ENCODE measurements around the gene UCN2. TPM values are rescaled to one million over a fixed set of nuclear protein-coding genes. Genes with fewer than 3 reads are reported as not detected.

UCN2 gene, protein sequence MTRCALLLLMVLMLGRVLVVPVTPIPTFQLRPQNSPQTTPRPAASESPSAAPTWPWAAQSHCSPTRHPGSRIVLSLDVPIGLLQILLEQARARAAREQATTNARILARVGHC
- 1 to 10 TPM in 1 of 10 donors, under 1 TPM in 3, not detected in 6; 0.16 to 1.1 (median 0.49) TPM for polyA plus RNA-seq (ENCODE audit: insufficient read length in 10 of 10)
- long read RNA-seq, donor 1 = 0 reads
- long read RNA-seq, donor 2 = 0 reads
- long read RNA-seq, donor 3 = 0 reads
- long read RNA-seq, donor 4 = 0 reads
- long read RNA-seq, donor 5 = 0 reads
- long read RNA-seq, donor 6 = 0 reads
- long read RNA-seq, donor 7 = 0 reads
- long read RNA-seq, donor 8 = 0 reads
- long read RNA-seq, donor 9 = 0 reads

DNA sequence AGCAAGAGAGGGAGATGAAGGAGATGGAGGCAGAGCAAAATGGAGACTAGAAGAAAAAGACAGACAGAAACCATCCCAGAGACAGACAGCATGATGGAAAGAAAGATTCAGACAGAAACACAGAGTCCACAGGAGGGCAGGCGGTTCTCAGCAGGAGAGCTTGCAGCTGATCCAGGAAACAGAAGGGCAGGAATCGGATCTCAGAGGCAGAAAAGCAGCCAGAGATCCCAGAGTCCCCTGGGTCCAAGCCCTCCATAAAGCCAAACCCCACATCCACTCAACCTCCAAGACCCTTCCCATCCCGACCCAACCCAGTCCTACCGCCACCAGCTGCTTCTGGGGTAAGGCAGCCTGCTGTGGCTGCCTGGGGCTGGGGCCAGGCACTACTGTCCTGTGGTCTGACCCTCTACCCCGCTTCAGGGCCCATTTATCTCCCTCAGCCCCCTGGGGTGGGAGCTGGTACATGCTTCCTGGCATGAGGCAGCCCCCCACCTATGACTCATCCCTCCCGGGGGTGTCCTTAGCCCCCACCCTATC, at the start of gene UCN2:
Gene UCN2, minus strand, starts transcription at position 400 of the 537 bp plus-strand sequence. CDS start 657 bp downstream, outside the sequence.
- DNase-seq = peak in 1 of 3 donors; percentile 44

DNA sequence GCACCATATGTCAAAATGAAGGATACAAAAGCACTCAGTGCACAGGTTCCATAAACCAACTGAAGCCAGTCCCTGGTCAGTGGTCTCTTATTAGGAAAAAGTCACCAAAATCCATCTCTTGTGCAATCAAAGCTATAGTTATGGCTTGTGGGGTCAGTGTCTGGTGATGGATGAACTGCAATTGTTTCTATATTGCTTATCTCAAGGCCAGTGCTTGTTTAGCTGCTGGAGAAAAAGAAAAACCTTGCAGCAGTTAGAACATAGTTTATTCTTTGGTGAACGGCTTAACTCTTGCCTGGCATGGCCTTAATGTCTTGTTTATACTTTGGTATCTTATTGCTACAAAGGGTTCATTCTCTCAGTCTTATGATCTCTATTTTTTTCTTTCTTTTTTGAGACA, 48.7 kb upstream of the UCN2 start:
- no peak for DNase-seq

DNA sequence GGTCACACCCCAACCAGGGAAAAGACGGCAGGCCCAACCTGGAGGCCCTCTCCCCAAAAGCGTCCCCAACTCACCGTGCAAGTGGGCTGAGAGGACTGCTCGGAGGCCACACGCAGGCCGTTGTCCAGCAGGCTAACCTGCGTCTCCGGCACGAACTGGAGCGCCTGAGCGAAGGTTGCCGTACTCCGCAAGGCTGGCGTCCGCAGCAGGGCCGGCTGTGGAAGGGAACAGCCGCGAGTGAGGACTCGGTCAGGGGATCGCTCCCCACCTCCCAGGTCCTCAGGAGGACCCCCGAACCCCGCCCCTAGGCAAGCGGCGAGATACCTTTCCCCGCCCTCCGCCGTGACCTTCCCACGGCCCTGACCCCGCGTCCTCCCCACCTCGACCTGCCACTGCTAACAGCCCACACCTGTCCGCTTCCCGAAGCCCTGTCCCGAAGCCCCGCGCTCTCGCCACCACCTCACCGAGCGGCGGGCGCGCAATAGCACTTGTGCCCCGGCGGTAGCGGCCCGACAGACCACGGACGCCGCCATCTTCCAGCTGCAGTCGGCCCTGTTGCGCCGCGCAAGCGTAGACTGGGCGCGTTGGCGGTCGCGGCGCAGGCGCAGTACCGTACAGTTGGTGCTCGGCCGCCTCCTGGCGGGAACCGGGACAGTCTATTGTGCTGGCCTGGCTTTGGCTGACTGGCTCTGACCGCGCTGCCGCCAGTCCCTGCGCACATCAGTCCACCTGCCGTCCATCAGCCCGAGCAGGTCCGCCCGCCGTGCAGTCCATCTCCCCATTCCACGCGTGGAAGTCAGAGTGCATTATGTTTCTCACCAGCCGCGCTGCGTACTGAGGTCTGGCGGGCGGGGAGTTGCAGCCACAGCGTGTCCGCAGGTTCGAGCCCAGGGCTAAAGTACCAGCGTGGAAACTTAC, 45.8 kb upstream of the UCN2 start, which contains the start of gene UQCRC1:
Gene UQCRC1, minus strand, starts transcription at position 559 of the 918 bp plus-strand sequence. Its CDS starts 26 bp downstream, at position 533.
- DNase-seq = peak; percentile 92 to 98 (median 96)

DNA sequence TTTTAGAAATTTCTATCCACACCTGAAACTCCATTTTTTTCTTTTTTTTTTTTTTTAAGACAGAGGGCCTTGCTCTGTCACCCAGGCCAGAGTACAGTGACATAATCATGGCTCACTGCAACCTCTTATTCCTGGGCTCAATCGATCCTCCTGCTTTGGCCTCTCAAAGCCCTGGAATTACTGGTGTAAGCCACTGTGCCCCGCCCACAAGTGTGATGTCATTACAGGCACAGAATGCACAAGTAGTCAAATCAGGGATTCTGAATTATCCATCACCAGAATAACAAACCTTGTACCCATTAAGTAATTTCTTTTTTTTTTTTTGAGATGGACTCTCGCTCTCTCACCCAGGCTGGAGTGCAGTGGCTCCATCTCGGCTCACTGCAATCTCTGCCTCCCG, 43.9 kb upstream of the UCN2 start:
- no peak for DNase-seq

DNA sequence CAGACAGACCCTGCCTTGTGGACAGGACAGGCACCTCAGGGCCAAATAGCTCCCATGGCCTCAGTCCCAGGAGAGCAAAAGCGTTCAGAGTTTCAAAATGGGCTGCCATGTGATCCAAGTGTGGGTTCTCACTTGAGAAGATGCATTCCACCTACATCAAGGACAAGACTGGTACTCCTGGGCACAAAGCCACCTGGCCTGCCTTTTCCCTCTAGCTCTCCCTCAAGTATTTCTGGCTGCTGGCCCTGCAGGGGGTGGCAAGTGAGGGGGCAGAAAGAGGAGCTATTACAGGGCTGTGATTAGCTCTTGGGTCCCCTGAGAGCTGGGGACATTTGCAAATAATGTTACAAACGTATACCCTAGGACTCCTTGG, 38.0 kb upstream of the UCN2 start:
- DNase-seq = no peak

DNA sequence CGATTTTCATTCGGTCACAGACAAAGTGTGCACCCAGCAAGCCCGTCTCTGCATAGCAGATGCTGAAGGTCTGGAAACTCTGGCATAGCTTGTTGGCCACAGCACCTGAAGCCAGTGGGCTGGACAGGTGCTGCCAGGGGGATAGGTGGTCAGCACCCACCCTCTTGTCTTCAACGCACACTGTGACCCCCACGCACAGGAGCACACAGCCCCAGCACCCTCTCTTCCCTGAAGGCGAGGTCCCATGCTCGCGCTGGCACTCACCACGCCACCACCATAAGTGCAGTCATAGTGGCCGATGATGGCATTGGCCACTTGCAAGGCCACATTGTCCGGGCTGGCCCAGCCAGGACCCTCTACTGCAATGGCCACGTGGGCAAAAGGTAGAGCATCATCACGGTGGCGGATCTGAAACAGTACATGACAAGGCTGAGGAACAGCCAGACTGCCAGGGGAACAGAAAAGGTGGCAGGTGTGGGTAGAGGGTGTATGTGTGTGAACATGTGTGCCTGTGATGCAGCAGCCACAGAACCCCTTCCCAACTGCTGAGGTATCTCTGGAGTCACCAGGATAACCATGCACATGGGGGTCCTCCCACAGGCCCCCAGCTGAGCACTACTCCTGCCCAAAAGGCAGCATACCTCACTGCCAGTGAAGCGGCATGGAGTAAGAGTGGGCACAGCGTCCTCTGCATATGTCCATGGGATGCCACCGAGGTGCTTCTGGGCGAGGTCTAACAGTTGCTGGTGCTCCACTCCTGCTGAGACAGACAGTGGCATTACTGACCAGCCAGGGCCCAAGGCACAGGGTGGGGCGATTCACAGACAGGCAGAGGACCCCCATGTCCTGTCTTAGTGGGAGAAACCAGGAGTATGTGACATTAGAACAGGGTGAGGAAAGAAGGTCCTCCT, 37.4 kb upstream of the UCN2 start:
- no peak for DNase-seq

DNA sequence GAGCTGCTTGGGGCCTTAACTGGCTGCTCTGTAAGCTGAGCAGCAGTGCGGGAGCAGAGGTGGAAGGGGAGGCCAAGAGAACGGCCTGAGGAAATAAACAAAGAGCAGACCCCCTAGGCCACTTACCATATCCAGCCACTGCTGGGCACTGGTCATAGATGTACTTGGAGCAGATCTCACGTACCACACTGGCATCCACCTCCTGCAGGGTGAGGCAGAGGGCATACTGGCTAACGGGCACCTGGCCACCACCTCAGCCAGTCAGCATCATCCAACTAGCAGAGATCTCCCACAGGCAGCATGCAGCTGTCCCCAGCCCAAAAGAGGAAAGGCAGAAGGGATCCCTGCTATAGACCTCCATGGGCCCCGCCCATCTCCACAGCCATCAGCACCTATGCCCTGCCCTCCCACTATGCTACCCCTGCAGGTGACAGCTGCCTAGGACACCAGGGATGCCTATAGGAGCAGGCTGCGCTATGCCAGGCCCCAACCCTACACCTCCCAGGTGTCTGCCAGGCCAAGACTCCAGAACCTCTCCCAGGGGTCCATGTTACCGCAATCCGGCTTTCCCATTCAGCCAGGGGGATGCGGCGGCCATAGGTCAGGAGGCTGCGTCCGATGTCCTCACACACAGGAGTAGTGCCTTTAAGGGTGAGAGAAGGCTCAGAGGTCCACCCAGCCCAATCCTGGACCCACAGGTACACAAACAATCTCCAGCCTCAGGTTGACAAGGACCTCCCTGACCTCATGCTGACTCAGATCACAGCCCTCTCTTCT, 36.1 kb upstream of the UCN2 start:
- no peak for DNase-seq

DNA sequence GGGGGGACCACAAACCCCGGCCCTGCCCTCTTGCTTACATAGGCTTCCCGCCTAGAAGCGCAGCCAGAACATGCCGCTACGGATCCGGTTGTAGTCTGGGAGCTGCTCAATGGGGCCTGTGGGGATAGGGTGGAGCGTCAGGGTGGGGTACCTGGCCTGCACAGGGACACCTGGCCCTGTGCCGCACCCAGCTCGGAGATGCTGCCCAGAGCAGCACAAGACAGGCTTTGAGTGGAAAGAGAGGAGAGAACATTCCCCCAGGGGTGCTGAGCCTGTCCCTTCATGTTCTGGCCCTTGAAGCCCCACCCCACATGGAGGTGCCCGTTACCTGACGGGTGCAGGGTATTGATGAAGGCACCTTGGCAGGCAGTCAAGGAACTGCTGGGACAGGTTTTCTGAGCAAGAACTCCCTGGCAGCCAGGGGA, 35.5 kb upstream of the UCN2 start:
- DNase-seq = peak in 1 of 3 donors; percentile 13

DNA sequence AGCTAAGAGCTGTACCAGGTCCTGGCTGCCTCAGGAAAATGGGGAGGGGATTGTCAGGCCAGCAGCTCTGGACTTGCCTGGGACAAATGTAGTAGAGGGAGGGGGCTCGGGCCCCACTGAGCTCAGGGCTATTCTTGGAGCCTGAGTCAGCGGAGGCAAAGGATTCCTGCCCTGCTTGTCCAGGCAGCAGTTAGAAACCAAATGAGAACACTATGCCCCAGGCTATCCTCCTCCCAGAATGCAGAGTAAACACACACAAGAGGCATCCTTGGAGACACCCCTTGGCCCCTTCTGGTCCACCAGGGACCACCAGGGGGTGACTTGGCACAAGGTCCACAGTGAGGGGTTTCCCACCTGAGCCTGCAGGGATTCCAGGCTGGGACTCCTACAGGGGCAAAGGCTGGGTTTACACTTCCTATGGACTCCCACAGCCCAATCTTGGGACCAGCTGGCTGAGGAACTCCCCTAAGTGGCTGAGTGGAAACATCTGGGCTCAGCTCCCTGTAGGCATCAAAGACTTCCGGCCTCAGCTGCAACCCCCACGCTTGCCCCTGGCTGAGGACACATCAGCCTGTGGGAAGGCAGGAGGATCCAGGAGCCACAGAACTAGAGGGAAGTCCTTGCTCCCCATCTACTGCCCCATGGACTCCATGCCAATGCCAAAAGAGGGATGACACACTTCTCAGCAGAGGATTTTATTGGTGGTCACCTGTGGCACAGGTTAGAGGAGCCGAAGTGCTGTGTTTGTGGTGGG, 34.9 kb upstream of the UCN2 start:
- DNase-seq = peak; percentile 45 to 73 (median 59)

DNA sequence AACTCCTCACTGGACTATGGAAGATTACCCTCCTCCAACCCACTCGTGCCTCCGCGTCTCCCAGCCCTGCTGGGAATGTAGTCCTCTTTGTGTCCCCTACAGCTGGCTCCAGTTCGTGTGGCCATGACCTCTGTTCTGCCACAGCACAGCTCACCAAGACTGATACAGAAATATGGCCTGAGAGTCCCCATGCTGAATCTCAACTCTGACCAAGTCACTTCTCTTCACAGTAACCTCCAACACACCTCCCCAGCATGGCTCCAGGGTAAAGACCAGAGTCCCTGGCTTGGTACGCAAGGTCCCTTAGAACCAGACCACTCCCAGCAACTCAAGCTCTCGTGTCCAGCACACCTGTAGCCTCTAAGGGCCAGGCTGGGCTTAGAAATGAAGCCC, 33.8 kb upstream of the UCN2 start:
- no peak for DNase-seq

DNA sequence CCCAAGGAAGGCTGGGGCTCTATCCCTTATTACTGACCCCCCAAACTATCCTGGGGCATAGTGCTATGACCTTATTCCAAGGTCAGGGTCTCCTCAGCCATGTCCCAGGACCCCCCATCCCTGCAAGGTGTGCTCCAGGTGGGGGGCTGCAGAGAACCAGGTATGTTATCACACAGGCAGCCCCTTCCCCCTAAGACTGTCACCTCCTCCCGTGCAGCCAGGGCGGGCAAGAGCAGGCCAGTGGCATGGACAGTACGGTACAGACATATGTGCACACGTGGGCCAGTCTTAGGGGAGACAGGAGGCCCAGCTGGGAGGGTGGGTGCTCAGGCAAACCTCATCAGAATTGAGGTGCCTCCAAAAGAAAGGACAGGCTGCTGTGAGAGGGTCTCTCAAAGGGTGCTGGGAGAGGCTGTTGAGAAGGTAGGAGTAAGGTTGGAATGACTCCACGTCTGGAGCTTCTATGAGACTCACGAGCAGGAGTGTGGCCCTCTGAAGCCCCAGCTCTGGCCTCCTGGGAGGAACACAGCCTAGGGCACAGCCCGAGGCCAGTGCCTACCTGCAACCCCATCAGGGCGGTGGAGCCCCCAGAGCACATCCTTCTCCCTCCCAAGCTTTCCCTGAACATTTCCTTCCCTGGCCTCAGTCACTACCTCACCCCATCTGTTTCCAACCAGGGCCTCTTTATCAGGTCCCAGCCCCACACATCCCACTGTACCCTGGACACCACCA, 33.3 kb upstream of the UCN2 start:
- no peak for DNase-seq

DNA sequence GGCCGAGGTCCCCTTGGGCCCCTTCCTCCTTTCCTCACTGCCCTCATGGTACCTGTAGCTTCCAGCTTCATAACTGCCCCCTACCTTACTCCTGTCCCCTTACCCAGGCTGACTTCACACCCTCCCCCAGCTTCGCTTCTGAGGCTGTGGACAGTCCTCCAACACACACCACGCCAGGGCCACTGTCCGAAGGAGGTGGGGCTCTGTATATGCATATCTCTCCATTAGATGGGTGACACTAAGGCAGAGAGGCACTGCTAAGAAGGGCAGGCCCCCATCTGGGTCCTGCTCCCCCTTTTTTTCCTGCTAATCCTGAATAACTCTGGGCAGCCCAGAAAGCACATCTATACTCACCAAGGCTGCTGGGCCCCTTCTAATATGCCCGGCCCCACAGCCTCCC, 32.6 kb upstream of the UCN2 start:
- DNase-seq = no peak

DNA sequence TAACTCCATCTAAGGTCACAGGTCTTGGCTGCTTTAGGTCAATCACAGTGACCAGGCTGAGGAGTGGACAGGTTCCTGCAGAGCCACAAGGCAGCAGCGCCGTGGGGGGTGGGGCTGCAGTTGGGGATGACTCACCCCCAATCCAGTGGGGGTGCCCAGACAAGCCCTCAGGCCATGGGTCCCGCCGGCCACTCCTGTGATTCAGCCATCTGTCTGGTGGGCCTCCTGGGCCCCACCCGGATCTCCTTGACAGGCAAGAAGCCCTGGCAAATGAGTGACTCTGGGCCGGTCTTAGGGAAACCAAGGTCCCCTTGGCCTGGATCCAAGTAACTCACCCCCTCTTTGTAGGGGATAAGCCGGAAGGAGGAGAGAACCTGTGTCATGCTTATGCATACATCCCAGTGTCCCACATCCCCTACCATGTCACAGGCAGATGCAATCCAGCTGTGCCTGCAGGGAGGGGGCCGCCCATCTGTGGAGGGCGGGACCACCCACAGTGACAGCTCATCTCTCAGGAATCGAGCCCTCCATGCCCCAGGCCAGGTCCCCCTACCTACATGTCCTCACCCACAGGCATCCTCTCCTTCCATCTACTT, 32.0 kb upstream of the UCN2 start:
- DNase-seq = peak in 2 of 3 donors; percentile 39 to 62

DNA sequence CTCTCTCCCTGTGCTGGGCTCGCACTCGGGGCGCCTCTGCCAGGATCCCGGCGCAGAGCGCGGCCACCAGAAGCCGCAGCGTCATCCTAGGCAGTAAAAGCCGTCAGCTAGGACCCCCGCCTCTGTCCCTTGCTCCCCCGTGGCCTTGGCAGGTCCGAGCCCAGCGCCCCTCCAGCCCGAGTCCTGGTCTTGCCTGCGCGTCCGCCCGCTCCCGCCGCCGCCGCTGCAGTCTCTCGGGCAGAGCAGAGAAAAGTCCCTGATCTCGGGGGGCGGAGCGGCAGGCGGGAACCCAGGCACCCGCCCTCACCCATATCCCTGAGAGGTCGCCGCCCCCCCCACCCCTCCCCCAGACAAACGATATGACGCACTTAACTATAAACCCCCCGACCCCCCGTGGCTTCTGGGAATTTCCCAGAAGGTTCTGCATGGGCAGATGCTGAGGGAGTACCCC, 31.5 kb upstream of the UCN2 start, which contains the start of gene COL7A1:
Gene COL7A1, minus strand, starts transcription at position 255 of the 451 bp plus-strand sequence. Its CDS starts 170 bp downstream, at position 85.
- DNase-seq = peak in 1 of 3 donors; percentile 15

DNA sequence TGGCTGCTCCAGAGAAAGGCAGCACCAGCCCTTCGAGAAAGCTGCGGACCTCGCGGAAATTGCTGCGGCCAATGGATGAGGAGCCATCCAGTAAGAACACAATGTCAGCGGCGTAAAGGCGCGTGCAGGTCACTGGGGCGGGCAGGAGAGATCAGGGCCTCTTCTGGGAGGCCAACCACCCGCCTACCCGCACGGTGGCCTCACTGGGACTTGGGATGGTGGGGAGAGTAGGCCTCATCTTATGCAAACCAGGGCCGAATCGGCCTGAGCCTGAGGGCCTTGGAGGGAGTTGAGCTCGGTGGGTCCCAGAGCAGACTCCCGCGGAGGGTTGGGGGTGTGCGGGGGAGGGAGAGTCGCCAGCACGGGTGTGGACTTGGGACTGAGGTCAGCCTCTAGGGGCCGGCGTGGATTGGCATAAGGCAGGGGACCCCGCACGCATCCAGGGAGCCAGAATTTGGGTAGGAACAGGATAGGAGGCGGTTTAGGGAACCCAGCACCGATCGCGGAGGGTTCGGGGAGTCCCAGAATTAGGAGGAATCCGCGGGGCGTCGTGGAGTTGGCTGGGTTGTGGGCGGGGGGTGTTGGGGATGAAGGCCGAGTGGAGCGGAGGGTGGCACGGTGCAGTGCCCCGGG, 31.0 kb upstream of the UCN2 start:
- DNase-seq = peak in 1 of 3 donors; percentile 19

DNA sequence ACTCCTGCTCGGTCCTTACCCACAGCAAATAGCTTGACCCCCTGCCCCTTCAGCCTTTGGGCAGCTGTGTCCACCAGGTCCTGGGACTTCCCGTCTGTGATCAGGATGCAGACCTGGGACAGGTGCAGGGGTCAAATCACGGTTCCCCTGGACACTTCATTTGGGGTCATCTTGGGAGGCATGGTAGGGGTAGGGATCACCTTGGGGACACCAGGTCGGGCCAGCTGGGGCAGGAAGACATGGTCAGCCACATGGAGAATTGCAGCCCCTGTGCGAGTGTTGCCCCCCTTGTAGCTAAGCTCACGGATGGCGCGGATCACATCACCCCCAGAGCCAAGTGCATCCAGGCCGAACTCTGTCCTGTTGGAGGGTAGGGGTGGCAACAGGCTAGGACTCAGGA, 29.8 kb upstream of the UCN2 start:
- DNase-seq = no peak

DNA sequence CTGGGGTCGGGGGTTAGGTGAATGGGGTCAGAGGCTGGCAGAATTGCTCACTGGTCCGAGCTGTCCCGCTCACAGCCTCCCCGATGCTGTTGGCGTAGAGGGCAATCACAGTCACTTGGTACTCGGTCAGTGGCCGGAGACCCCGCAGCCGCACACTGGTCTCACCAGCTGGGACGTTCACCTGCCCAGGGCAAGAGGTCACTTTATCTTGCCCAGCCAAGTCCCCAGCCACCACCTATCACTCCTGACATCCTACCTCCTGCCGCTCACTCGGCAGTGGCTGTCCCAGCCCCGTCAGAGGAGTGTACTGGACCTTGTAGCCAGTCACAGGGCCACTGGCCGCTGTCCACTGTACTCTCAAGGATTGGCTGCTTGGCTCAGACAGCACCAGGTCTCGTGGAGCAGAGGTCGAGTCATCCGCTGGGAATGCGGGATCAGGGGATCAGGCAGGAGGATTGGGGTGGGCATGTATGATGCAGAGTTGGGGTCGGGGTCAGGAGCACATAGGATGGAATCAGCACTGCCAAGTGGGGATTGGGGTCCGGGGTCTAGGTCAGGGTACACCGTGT, 29.0 kb upstream of the UCN2 start:
- DNase-seq = no peak

Measured in muscle of back (tissue), 13 donors.